GM19328 (cell line): ENCODE results near the gene CYP8B1.
A peak's percentile ranks its signal among the peaks of the same experiment; 100 is the strongest.

ENCODE experiments used
- ATAC-seq: cut with Tn5 transposase; IDR thresholded peaks from one replicate; pipeline ENCODE4 v1.9.1; 2021; ENCODE audit warnings: mild to moderate bottlenecking, moderate library complexity; ENCODE audit not compliant: unreplicated experiment

Gene CYP8B1

DNA sequence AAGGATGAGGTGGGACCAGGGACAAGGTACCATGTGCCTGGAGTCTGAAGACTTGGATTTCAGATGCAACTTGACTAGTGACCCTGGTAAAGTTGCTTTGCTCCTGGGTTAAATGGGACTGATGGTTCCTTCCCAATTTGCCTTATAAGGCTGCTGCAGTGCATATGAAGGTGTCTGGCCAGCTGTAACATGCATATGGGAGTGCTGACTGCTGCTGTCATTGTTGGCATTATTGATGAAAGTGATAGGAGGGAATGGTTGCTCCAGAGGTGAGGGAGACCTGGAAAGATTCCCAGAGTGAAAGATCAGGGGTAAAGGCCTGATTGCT is 20.5 kb downstream of the CYP8B1 start:
- no peak for ATAC-seq

DNA sequence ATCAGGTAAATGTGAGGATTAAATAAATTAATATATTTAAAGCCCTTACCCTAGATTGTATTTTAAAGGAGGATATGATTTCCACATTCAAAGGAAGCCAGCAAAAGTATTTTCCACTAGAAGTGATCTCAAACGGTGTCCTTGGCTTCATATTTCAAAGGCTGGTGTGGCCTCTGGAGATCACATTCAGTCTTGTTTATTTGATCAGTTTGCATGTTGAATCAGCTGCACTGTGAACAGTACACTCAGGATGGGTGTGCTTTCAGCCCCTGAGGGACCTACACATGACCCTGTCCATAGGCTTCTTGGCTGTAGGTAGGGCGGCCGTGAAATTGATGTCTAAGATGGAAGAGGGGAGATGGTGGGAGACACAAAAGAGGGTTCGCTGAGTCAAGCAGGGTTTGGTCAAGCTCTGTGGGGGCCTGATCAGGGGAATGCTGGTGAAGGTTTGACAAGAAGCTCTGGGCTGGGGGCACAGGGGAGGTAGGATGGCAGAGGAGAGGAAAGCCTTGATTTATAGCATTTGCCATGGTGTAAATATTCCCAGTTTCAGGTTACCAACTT is 21.9 kb downstream of the CYP8B1 start:
- ATAC-seq = no peak

DNA sequence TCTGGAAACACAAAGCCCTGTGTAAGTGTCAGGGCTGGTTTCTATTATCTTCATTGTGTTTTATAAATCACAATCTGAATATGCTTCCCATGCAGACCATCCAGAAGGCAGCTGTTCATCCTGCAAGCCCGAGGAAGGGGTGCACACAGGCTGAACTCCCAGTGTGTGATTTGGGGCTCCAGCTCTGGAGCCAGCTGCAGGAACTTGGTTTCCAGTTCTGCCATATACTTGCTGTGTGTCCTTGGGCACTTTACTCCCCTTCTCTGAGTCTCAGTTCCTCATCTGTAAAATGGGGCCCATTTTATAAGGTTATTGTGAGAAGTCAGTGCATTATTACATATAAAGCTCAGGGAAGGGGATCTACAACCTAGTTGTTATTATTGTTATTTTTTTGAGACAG is 22.6 kb downstream of the CYP8B1 start:
- no peak for ATAC-seq

DNA sequence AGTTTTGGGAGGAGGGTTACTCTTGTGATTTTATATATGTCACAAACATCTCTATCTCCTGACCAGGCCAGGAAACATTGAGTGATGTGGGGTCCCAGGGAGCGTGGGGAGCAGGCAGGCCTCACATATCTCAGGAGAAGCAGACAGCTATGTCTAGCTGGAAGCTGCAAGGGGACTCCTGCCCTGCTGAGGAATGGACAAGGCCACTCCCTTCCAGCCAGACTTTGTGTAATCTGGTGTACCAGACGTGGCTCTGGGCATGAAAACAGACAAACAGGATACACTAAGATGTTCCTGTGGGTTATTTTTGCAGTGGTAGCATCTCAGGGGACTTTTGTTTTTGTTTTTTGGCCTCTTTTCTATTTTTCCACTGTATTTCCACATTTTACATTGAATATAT is 23.2 kb downstream of the CYP8B1 start:
- no peak for ATAC-seq

DNA sequence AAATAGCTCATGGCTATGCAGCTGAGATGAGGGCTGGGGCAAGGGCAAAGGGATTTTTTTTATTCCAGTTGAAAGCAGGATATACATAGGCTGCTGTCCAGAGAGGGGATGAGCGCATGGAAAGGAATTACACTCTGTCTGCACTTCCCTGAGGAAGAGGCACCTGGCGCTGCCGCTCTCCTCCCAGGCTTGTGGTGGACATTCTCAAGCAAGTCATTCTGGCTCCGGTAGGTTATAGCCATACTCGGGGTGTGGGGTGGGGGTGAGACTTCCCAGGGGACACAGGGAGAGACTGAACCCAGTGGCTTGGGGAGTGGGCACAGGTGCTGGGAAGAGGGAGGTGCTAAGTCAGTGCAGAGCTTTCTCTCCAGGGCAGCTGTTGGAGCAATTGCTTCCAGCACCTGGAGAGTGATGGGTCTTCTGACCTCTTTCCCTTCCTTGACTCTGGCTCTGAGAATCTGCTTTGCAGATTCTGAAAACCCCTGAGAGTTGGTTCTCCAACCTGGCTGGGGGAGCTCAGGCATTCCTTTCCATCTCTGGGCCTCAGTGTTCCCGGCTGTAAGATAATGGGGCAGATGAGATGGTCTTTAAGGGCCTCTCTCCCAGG is 24.3 kb downstream of the CYP8B1 start:
- ATAC-seq = no peak

DNA sequence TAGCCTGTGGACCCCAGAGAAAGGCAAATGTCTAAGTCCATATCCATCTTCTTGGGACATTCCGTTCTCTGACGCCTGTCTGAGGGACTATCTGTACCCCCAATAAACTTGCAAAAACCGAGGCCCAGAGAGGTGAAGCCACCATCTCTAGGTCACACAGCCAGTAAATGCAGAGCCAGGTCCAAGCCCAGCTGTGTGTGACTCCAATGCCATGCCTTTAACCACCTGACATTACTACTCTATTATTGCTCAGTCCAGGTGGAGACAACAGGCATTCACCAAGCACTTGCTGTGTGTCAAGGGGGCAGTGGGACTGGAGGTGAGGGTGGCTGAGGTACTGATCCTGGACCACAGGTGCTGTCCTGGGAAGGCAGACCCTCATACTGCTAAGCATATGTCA is 25.4 kb downstream of the CYP8B1 start:
- no peak for ATAC-seq

DNA sequence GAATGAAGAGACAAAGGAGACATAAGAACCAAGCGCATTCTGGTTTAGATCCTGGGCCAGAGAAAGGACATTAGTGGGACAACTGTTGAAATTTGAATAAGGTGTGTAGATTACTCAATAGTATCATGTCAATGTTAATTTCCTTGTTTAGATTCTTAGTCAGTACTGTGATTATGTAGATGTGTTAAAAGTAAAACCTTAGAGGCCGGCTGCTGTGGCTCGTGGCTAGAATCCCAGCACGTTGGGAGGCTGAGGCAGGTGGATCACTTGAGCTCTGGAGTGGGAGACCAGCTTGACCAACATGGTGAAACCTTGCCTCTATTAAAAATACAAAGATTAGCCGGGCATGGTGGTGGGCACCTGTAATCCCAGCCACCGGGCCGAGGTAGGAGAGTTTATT is 26.7 kb downstream of the CYP8B1 start:
- ATAC-seq = no peak

DNA sequence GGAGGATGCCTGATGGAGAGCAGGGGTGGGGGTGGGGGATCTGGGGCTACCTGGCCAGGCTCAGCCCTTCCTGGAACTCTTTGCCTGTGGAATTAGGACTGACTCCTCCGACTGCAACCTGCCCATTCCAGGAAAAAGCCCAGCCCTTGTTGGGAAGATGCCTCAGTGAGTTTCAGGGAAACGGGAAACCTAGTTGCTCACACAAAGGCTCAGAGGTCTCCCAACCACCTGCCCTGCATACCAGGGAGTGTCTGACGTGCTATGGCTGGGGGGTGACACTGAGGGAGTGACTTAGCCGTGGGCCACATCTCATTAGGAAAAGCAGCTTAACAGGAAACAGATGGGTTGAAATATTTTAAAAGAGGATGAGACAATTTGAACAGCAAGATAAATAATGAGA is 27.9 kb downstream of the CYP8B1 start:
- no peak for ATAC-seq

DNA sequence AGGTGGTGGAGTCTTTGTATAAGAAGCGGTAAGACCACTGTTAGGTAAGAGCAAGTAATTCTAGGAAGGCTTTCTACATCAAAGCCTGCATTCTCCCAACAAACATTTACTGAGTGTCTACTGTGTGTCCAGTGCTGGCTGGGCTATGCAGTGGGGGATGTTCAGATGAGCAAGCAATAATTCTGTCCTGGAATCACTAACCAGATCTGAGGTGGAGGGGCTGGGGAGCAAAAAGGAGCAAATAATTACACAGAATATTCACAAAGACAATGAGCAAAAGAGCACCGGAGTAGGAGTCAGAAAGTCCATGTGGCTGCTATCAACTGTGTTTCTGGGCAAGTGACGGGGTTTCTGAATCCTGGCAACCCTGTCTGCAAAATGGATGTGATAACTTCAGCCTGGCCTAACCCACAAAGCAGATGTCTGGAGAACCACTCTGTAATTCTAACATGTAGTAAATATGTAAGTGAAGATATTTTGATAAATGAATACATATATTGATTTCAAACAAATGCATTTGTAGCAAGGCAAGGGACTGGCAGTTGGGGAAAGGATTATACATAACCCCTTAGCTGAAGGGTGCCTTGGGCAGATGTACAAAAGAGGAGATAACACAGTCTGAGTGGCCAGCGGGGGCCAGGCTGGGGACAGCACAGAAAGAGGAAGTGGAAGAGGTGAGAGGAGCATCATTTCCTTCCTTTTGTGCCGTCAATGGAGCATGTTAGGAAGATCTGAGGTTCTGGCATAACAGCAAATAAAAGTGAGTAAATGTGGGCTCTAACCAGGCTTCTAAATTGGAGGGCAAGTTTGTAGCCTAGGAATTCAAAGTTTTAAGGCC is 28.8 kb downstream of the CYP8B1 start:
- ATAC-seq = no peak

DNA sequence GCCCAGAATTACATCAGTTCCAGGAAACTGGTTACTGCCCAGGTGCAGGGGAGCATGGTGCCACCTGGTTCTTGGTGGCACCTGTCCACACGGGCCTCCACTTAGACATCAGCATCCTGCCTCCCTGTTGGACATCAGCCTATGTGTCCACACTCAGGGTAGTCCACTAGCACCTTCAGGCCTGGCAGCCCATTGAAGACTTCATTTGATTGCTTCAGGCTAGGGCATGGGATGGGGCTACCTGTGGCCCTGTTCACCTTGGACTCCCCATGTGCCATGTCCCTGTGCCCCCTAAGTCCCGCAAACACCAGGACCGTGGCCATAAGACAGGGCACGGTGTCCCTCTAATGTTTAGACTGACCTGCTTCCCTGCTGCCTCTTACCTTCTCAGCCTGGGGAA is 30.9 kb downstream of the CYP8B1 start:
- ATAC-seq = no peak

DNA sequence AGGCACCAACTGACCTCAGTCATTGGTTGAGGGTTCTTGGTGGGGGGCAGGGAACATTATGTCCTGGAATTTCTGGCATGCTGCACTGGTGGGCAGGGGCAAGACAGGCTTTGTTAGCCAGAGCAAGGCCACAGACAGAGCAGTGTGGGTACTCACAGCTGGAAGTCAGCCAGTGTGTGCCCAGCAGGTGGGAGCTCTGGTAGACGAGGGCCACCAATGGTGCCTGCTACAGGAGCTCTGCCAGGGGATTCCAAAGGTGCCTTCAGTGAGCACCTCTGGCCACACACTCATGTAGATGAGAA is 31.3 kb downstream of the CYP8B1 start:
- ATAC-seq = no peak

DNA sequence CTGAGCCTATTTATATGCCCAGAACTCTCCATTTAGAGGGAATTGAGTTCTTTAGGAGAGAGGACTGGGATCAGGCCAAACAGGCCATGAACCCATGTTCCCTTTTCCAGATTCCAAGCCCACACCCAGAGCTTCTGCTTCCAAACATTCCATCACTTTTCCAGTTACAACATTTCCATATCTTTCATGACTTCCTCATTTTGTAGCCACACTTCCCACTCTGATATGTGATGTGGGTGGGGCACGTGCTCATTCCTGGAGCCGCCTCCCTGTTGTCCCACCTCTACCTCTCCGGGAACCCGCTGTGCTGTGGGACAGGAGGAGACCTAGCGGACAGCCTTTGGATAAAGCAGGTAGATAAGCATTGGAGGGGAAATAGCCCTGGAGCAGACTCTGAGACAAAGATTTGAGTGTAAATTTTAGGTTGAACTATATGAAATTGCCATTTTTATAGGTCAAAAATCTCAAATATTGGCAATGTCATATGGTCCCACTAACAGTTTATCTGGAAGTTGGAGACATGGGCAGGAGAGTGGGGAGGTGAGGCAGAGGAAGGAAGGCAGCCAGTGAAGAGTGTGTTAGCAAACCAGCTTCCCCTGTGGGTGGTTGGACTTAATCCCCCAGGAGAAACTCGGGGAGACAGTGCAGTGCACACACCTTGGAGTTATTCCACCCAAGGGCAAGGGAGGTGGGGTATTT is 31.8 kb downstream of the CYP8B1 start:
- no peak for ATAC-seq

DNA sequence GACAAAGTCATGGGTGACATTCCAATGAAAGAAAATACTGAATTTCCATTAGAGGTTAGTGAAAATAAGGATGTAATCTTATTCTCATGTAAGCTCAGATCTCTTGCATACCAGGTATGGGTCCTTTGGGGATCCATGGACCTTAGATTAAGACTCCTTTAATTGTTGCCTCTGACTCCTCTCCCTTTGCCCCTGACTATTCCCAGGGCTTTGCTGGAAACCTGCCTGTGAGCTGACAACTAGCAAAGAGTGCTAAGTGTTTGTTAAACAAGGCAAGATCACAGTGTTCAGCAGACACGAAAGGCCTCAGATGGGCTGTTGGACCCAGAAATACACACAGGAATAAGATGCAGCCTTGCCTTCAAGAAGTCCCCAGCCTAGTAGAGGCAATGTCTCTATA is 34.3 kb downstream of the CYP8B1 start:
- no peak for ATAC-seq

DNA sequence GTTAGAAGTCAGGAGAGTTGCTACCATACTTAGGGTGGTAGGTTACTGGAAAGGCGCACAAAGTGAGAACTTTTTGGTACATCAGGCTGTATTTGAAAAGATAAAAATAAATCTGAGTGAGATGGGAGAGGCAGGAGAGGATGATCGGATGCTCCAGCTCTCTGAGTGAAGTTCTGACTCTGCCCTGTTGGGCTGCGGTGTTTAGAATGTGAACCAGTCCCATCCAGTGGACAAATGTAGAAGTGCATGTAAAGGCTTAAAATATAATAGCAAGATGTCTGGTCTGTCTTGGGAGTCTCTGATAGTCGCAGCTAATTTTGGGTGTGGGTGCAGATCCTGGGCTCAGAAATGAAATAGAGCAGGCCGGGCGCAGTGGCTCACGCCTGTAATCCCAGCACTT is 36.1 kb downstream of the CYP8B1 start:
- ATAC-seq = peak; percentile 91

DNA sequence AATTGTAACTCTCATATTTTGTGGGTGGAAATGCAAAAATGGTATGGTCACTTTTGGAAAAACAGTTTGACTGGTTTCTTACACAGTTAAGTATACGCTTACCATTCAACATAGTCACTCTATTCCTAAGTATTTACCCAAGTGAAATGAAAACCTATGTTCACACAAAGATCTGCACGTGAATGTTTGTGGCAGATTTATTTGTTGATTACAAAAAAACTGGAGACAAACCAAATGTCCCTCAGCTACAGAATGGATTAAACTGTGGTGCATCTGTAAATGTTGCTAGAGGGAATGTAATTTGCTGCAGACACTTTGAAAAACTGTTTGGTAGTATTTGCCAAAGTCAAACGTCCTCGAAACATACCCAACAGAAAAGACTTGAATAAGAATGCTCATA is 37.1 kb downstream of the CYP8B1 start:
- ATAC-seq = no peak

DNA sequence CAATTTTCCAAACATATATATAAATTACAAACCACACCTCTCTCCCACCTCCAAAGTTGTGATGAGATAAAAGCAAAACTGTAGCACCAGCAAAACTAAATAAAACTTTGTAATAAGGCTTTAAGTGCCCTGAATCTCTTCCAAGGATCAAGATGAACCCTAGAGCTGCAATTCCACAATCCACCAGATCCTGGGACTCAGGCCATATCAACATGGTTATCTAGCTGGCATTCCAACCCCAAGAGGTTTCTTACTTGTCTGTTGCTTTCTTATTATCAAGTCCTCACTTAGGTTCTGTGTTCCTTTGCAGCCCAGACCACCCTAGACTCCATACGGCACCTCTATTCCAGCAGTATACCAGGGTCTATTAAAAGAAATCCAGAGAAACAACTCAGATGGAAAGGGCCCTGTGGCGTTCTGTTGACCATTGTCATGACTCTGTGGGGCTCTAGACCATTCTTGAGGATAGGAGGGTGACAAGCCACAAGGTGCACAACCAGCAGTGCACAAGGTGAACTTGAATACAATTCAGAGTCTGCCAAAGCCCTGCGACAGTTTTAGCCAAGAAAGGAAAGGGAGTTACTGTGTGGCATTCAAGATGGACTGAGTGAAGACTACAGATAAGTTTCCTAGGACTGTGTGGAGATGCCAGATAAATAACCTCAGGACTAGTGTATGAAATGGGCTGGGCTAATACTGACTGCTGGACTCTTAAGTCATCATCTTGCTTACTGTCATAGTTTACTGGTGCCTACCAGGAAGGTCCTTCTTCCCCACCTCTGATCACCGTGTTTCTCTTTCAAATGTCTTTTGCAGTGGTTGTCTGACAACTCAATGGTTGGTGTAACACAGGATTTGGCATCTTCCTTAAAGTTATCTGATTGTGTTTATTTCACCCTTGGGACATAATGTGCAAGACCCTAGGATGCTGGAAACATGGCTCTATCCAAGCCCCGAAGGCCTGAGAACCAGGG is 39.2 kb downstream of the CYP8B1 start:
- ATAC-seq = no peak

DNA sequence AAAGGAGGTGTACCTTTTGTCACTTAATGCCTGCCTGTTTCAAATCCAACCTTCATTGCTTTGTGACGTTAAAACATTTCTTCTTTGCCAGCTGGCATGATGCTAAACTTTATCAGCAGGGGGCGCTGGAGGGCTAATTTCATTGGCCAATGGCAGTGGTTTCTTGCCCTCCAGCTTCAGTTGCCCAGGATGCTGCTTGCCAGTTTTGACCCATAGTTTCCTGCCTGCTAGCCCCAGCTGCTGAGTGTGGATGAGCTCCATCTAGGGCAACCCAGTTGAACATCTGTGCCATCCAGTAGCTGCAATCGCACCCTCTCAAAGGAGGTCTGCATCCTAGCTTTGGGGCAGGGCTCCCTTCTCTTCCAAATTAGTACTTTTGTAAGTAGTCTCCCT is 44.4 kb downstream of the CYP8B1 start:
- ATAC-seq = no peak

DNA sequence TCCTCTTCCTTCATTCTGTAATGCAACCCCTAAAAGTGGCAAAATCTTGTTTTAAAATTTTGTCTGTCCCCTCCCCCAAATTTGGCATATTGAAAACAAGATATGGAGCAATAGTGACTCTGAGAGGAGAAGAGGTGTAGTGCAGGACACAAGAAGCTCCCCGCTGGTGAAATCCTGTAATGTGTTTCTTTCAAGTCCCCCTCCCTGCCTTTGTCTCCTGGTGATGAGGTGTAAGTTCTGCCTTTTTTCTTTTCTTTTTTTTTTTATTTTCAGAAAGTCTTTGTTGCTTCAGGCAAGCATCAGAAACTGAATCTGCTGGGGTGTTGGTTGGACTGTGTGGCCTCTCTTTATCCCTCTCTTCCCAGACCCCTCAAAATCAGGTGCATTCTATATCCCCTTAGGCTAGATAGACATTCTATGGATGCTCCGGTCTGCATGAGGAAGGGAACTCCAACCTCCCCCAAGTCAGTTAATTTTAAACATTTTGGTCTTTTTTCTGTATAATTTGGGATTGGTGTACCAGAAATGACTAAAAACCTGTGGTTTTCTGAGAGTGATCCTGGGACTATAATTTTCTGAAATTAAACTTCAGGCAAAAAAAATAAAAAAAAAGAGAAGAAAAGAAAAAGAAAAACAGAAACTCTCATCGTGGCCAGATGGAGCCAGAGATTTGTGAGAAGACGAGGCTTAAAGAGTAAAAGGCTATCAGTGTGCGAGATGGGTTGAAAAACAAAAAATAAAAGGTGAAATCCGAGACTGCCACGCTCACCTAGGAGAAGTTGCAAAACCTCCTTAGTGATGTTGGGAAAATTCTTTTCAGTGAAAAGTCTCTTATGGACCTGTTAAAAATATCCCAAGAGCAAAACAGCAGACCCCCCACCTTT is 45.0 kb downstream of the CYP8B1 start:
- no peak for ATAC-seq

DNA sequence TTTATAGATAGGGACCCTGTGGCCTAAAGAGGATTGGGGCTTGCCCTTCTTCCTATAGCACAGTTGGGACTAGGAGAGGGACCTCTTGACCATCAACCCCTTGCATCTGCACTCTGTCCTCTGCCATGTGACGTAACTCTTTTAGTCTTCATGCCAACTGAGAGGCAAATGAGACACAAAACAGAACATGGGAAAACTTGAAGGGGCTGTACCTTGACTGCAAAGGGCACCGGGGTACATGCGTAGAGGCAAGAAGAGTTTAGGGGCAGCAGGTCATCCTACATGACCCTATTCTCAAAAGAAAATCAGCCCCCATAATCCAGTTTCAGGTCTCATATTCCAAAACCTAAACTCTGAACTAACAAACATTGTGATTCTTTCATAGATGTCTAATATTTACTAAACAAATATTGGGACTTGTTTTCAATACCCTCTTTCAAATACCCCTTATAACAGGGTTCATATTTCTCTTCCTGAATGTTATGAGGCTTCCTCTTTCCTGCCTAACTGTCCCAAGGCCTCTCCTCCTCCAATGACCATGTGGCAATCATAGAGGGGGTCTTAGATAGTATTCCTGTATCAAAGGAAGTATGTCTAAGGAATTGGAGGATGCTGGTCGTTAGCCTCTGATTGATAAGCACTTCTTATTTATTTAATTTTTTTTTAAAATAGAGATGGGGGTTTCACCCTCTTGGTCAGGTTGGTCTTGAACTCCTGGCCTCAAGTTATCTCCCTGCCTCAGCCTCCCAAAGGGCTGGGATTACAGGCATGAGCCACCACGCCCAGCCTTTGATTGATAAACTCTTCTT is 45.8 kb downstream of the CYP8B1 start:
- ATAC-seq = no peak
